HTERT RPE-1 (cell line): ENCODE measurements around the gene TRIM50.
"Not testable (repeated sequence)": the region's sequence is repeated elsewhere in the genome, so short reads cannot be mapped to it uniquely, and the experiment has no call there.

Experiments used
- in situ Hi-C: fragments of 300-500 bp; cut with MboI; formaldehyde crosslinking; loops from 4 replicates; pipeline ENCODE4 v1.14.3; 2020; ENCODE audit warnings: low sequenced_read_pairs

TRIM50 gene

DNA sequence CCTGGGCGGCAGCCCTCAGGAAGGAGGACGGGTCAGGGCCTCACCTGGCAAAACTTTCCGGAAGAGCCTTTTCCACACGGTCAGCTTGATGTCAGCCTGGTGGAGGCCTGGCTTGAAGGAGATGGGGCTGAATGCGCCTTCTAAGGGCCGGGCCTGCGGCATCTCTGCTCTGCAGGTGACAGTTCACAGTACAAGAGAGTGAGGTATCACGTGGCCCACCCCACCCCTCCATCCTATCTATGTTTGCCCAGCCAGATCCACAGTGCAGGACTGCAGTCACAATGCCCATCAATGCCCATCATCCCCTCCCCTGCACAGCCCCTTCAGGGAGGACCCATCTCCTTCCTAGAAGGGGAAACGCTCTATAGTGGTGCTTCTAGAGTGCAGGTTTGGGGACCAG, 11.4 kb downstream of the TRIM50 start:
- in situ Hi-C loops: no loop called here

DNA sequence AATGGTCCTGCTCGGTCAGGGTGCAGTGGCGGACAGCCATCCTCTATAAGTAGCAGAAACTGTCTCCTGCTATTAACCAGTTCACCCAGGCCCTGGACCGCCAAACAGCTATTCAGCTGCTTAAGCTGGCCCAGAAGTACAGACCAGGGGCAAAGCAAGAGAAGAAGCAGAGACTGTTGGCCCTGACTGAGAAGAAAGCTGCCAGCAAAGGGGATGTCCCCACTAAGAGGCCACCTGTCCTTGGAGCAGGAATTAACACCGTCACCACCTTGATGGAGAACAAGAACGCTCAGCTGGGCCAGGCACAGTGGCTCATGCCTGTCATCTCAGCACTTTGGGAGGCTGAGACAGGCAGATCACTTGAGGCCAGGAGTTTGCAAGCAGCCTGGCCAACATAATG, 13.6 kb downstream of the TRIM50 start:
- in situ Hi-C loops: no loop called here

DNA sequence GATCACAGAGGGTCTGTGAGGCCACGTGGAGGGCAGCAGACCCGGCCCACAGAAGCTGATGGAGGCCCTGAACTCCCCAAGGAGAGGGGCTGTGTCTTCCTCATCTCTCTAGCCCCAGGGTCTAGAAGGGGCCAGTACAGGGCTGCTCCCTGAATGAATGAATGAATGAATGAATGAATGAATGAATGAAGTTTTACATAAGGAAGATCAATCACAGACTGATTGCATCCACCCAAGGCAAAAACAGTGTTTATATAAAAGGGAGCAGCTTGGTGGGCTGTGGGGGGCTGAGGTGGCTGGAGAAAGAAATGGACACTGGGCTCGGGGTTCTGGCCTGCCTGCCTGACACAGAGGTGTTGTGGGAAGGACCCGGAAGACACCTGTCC, 14.4 kb downstream of the TRIM50 start:
- in situ Hi-C loops: no loop called here

- in situ Hi-C loops: no loop called here
These were observed 14.9 kb downstream of the TRIM50 start for GRCh38 chr7:73312831-73313520.

GRCh38 chr7:73311421-73311820, 16.5 kb downstream of the TRIM50 start:
- in situ Hi-C loops: not testable (repeated sequence)

- in situ Hi-C loops: no loop called here
These were observed 19.1 kb downstream of the TRIM50 start, which contains the start of gene NSUN5 for GRCh38 chr7:73308665-73309214. Gene NSUN5, minus strand, starts transcription at chr7:73308826. Its CDS starts 36 bp downstream, at chr7:73308790.

DNA sequence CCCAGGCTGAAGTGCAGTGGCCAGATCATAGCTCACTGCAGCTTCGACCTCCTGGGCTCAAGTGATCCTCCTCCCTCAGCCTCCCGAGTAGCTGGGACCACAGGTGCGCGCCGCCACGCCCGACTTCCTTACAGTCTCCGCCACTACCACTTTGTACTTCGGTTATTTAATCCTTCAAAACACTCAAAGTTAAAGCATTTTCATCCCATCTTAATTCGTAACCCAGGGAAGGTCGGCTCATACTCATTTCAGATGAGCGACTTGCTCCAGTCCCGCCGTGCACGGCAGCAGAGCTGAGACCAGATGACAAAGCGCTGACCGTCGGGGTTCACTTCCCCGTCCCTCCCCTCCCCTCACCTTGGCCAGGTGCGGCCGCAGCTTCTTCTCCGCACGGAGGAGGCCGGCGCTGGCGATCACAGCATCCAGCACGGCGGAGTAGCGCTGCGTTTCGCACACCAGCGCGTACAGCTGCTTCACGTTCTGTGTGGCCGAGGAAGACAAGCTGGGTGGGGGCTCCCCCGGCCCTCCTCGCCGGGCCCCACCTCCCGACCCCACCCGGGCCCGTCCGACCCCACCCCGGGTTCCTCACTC, 19.7 kb downstream of the TRIM50 start:
- in situ Hi-C loops: no loop called here

GRCh38 chr7:73307436-73307835, 20.4 kb downstream of the TRIM50 start:
- in situ Hi-C loops: no loop called here

GRCh38 chr7:73304612-73305387, 23.1 kb downstream of the TRIM50 start:
- in situ Hi-C loops: not testable (repeated sequence)

DNA sequence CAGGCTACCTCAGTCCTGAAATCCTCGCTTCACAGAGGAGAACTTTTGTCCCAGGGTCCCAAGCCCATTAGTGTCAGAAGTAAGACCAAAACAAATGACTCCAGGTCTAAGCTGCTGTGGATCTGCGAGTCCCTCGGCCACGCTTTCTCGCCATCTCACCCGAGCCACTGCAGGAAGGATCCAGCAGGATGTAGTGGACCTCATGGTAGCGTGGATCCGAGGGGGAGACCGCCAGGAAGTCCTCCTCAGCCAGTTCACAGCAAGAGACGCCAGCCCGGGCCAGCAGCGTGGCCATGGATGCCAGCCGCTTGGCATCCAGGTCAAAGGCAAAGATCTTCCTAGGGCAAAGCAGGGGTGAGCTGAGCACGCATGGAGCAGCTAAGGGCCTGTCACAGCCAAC, 23.8 kb downstream of the TRIM50 start:
- in situ Hi-C loops: no loop called here

DNA sequence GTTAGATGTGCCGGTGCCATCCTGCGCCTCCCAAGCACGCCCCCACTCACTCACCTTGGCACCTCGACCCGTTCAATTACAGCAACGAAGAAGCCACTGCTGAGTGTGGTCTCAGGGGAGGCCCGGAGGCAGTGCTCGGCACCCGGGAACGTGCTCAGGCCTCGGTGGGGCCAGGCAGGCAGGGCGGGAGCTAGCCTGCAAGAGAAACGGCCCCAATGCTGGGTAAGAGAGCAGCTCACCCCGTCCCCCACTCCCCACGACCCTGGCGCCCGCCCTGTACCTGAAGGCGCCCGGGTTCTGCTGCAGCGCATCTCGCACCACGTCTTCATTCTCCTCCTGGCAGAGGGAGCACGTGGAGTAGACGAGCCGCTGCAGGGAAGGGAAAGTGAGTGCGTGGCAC, 24.3 kb downstream of the TRIM50 start:
- in situ Hi-C loops: no loop called here

DNA sequence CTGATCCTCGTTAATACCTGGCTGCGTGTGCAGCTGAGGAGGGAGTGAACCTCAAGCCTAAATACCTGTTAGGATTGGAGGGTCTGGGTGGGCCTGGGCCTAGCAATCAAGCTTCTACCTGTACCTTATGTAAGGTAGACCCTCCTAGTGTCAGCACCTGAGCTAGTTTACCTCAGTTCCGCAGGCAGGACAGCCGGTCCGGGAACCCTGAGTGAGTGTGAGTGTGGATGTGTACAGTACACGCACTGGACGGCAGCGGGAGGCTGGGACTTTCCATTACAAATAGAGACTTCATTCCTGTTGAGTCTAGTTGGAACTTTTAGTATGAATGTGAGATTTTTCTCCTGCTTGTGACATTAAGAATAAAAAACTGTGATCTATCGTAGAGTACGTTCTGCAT, 25.0 kb downstream of the TRIM50 start:
- in situ Hi-C loops: not testable (repeated sequence)

GRCh38 chr7:73301108-73301507, 26.8 kb downstream of the TRIM50 start:
- in situ Hi-C loops: not testable (repeated sequence)

GRCh38 chr7:73299812-73300211, 28.1 kb downstream of the TRIM50 start:
- in situ Hi-C loops: not testable (repeated sequence)

DNA sequence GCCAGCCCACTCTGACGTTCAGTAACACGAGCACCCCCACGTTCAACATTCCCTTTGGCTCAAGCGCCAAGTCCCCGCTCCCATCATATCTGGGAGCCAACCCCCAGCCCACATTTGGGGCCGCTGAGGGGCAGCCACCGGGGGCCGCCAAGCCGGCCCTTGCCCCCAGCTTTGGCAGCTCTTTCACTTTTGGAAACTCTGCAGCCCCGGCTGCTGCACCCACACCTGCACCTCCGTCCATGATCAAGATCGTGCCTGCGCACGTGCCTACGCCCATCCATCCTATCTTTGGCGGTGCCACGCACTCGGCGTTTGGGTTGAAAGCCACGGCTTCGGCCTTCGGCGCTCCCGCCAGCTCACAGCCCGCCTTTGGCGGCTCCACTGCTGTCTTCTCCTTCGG, 30.2 kb downstream of the TRIM50 start:
- in situ Hi-C loops: not testable (repeated sequence)

GRCh38 chr7:73297235-73297634, 30.6 kb downstream of the TRIM50 start:
- in situ Hi-C loops: not testable (repeated sequence)

DNA sequence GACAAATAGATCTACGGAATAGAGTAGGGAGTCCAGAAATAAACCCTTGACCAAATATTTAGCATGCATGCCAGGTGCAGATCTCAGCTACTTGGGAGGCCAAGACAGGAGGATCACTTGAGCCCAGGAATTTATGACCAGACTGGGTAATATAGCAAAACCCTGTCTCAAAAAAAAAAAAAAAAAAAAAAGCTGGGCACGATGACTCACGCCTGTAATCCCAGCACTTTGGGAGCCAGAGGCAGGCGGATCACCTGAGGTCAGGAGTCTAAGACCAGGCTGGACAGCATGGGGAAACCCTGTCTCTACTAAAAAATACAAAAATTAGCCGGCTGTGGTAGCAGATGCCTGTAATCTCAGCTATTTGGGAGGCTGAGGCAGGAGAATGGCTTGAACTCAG, 50.7 kb downstream of the TRIM50 start:
- in situ Hi-C loops: not testable (repeated sequence)

DNA sequence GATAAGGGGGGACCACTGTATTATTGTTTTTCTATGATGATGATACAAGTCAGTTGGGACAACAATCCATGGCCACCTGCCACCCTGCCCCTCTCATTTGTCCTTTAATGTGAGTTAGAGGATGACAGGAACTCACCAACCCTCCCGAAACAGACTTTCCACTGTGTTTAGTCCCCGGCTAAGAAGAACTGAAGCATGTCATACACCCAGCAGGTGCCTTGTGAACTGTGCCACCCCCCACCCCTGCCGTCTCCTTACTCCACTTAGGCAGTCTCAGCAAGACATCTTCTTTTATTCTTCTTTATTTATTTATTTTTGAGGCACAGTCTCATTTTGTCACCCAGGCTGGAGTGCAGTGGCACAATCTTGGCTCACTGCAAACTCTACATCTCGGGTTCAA, 60.1 kb downstream of the TRIM50 start:
- in situ Hi-C loops: not testable (repeated sequence)

GRCh38 chr7:73266719-73267368, 61.0 kb downstream of the TRIM50 start:
- in situ Hi-C loops: not testable (repeated sequence)
